Trophoblast cell (in vitro differentiated cells and primary cell): ENCODE results near the gene JADE2.

ENCODE experiments used
- DNase-seq, 2 donors: peaks; one replicate each; pipeline ENCODE4 v3.0.0-alpha.2; 2016
- H2AFZ ChIP-seq: 2 replicates; pipeline ENCODE4 v1.6.1; 2013; ENCODE audit warnings: low read length, moderate library complexity, mild to moderate bottlenecking; ENCODE audit not compliant: insufficient read depth, poor library complexity
- H2AK5ac ChIP-seq: 2 replicates; pipeline ENCODE4 v1.6.1; 2013; ENCODE audit warnings: mild to moderate bottlenecking, low read length
- H2BK120ac ChIP-seq: 2 replicates; pipeline ENCODE4 v1.6.1; 2013; ENCODE audit warnings: low read length, mild to moderate bottlenecking, moderate library complexity; ENCODE audit not compliant: insufficient read depth, poor library complexity
- H2BK12ac ChIP-seq: 2 replicates; pipeline ENCODE4 v1.6.1; 2013; ENCODE audit warnings: mild to moderate bottlenecking, low read length, moderate library complexity
- H2BK5ac ChIP-seq: 2 replicates; pipeline ENCODE4 v1.6.1; 2013; ENCODE audit warnings: low read length, low read depth, moderate library complexity, mild to moderate bottlenecking; ENCODE audit not compliant: poor library complexity
- H3K14ac ChIP-seq: 2 replicates; pipeline ENCODE4 v1.6.1; 2013; ENCODE audit warnings: mild to moderate bottlenecking, low read length
- H3K18ac ChIP-seq: 2 replicates; pipeline ENCODE4 v1.6.1; 2013; ENCODE audit warnings: mild to moderate bottlenecking, low read length
- H3K23ac ChIP-seq: 2 replicates; pipeline ENCODE4 v1.6.1; 2013; ENCODE audit warnings: low read length
- H3K27ac ChIP-seq: 2 replicates; pipeline ENCODE4 v1.5.1; 2013; ENCODE audit warnings: low read depth, mild to moderate bottlenecking, inconsistent platforms, low read length, moderate library complexity
- H3K27me3 ChIP-seq: 2 replicates; pipeline ENCODE4 v1.6.1; 2013; ENCODE audit warnings: inconsistent platforms, mild to moderate bottlenecking, low read length, moderate library complexity; ENCODE audit not compliant: insufficient read depth
- H3K36me3 ChIP-seq, 2 experiments: 1 replicate in 1 of 2; 2 replicates in 1 of 2; pipeline ENCODE4 v1.6.1; 2013; ENCODE audit warnings: low read length in 2 of 2, mild to moderate bottlenecking in 2 of 2, moderate library complexity in 1 of 2; ENCODE audit not compliant: insufficient read depth in 2 of 2, control insufficient read depth in 1 of 2
- H3K4ac ChIP-seq: 2 replicates; pipeline ENCODE4 v1.6.1; 2013; ENCODE audit warnings: low read depth, mild to moderate bottlenecking, low read length, moderate library complexity
- H3K4me1 ChIP-seq, 2 experiments: 1 replicate in 1 of 2; 2 replicates in 1 of 2; pipeline ENCODE4 v1.6.1; 2013; ENCODE audit warnings: low read length in 2 of 2, mild to moderate bottlenecking in 2 of 2, moderate library complexity in 1 of 2; ENCODE audit not compliant: insufficient read depth in 2 of 2, control insufficient read depth in 1 of 2
- H3K4me2 ChIP-seq: 2 replicates; pipeline ENCODE4 v1.6.1; 2013; ENCODE audit warnings: inconsistent platforms, mild to moderate bottlenecking, low read length, moderate library complexity
- H3K4me3 ChIP-seq: 2 replicates; pipeline ENCODE4 v1.5.1; 2013; ENCODE audit warnings: mild to moderate bottlenecking, low read depth, low read length, inconsistent platforms
- H3K79me1 ChIP-seq: one replicate; pipeline ENCODE4 v1.6.1; 2013; ENCODE audit warnings: low read length
- H3K79me2 ChIP-seq: 2 replicates; pipeline ENCODE4 v1.6.1; 2013; ENCODE audit warnings: low read length, mild to moderate bottlenecking; ENCODE audit not compliant: control insufficient read depth, insufficient read depth, poor library complexity
- H3K9ac ChIP-seq: 2 replicates; pipeline ENCODE4 v1.6.1; 2013; ENCODE audit warnings: mild to moderate bottlenecking, low read length
- H3K9me3 ChIP-seq: 2 replicates; pipeline ENCODE4 v1.6.1; 2013; ENCODE audit warnings: low read depth, mild to moderate bottlenecking, control low read depth, inconsistent platforms, low read length; ENCODE audit not compliant: insufficient read depth
- H4K12ac ChIP-seq: 2 replicates; pipeline ENCODE4 v1.6.1; 2013; ENCODE audit warnings: low read depth, mild to moderate bottlenecking, low read length, moderate library complexity
- H4K8ac ChIP-seq: 2 replicates; pipeline ENCODE4 v1.6.1; 2013; ENCODE audit warnings: low read depth, mild to moderate bottlenecking, low read length, moderate library complexity
- H4K91ac ChIP-seq: one replicate; pipeline ENCODE4 v1.6.1; 2013; ENCODE audit warnings: low read depth, mild to moderate bottlenecking, low read length, moderate library complexity
- WGBS: extraction: QIAGEN DNeasy Blood & Tissue Kit; methylation state at CpG from one replicate; pipeline ENCODE4 v1.1.7; 2013; ENCODE audit warnings: missing lambda C conversion rate; ENCODE audit not compliant: insufficient read length, insufficient coverage; ENCODE audit errors: extremely low coverage; 5-methylcytosine and 5-hydroxymethylcytosine counted together

The JADE2 gene

GRCh38 chr5:134510970-134511795 is 14.3 kb upstream of the JADE2 start:
- no peaks in the 10 kb centered on the region for H3K27me3 ChIP-seq
- H3K9ac ChIP-seq = no peak overlapping the region
- peaks cover 37% of the 10 kb centered on the region for H3K79me1 ChIP-seq
- peak overlapping the region; percentile 17 for H2AFZ ChIP-seq
- H3K36me3 ChIP-seq = no peaks in the 10 kb centered on the region
- DNase-seq = peak; percentile 85 to 93
- H3K4me2 ChIP-seq = peak overlapping the region; percentile 41
- peak overlapping the region; percentile 81 for H3K14ac ChIP-seq
- no CpG with 5 or more reads among the region's 9 CpGs for WGBS
- H3K23ac ChIP-seq = no peak overlapping the region
- H3K9me3 ChIP-seq = no peaks in the 10 kb centered on the region
- H4K91ac ChIP-seq = peak overlapping the region; percentile 80
- H4K8ac ChIP-seq = peak overlapping the region; percentile 78
- H4K12ac ChIP-seq = peak overlapping the region; percentile 25
- peak overlapping the region; percentile 91 for H2BK5ac ChIP-seq
- H2AK5ac ChIP-seq = peak overlapping the region; percentile 87
- H3K4me3 ChIP-seq = no peak overlapping the region
- H2BK120ac ChIP-seq = peak overlapping the region; percentile 94
- peak overlapping the region; percentile 70 for H3K18ac ChIP-seq
- H3K27ac ChIP-seq = peak overlapping the region; percentile 83
- H3K4ac ChIP-seq = peak overlapping the region; percentile 21
- peak overlapping the region; percentile 73 for H2BK12ac ChIP-seq
- peaks cover 42 to 50% of the 10 kb centered on the region in 2 experiments for H3K4me1 ChIP-seq
- H3K79me2 ChIP-seq = peaks cover 3% of the 10 kb centered on the region

GRCh38 chr5:134511796-134512660 is 13.4 kb upstream of the JADE2 start:
- H4K91ac ChIP-seq = peak overlapping the region; percentile 80

GRCh38 chr5:134512661-134512999 is 12.8 kb upstream of the JADE2 start:
- Histone ChIP-seq H3K23ac (no peak overlapping the region), H2AFZ (no peak overlapping the region), H4K91ac (peak overlapping the region; percentile 80), H3K4me2 (no peak overlapping the region), H3K79me1 (peaks cover 28% of the 10 kb centered on the region), H3K9me3 (no peaks in the 10 kb centered on the region), H2BK5ac (peak overlapping the region; percentile 1), H2AK5ac (peak overlapping the region; percentile 92), H3K14ac (peak overlapping the region; percentile 0), H2BK120ac (peak overlapping the region; percentile 75), H3K4me3 (no peak overlapping the region), H3K9ac (no peak overlapping the region), H2BK12ac (peak overlapping the region; percentile 61), H3K27me3 (no peaks in the 10 kb centered on the region), H4K8ac (peak overlapping the region; percentile 10), H3K4ac (no peak overlapping the region), H3K18ac (peak overlapping the region; percentile 0), H3K36me3 (no peaks in the 10 kb centered on the region), H4K12ac (no peak overlapping the region), H3K79me2 (peaks cover 3% of the 10 kb centered on the region), H3K4me1 (peaks cover 32 to 41% of the 10 kb centered on the region in 2 experiments), H3K27ac (peak overlapping the region; percentile 83)
- WGBS = no CpG with 5 or more reads among the region's 5 CpGs
- DNase-seq = peak; percentile 50 to 84

More at GRCh38 chr5:134511796-134512660, 13.4 kb upstream of the JADE2 start:
- Histone ChIP-seq H2BK12ac (peak overlapping the region; percentile 73), H3K4me1 (peaks cover 33 to 42% of the 10 kb centered on the region in 2 experiments), H3K9ac (no peak overlapping the region), H3K9me3 (no peaks in the 10 kb centered on the region), H2BK120ac (peak overlapping the region; percentile 94), H3K14ac (peak overlapping the region; percentile 81), H3K4me3 (no peak overlapping the region), H3K79me1 (peaks cover 28% of the 10 kb centered on the region), H2AK5ac (peak overlapping the region; percentile 92), H3K36me3 (no peaks in the 10 kb centered on the region), H3K79me2 (peaks cover 3% of the 10 kb centered on the region), H3K4ac (peak overlapping the region; percentile 21), H2AFZ (peak overlapping the region; percentile 17), H4K8ac (peak overlapping the region; percentile 78), H3K23ac (no peak overlapping the region), H3K27me3 (no peaks in the 10 kb centered on the region), H3K27ac (peak overlapping the region; percentile 83), H3K18ac (peak overlapping the region; percentile 70), H4K12ac (peak overlapping the region; percentile 45), H2BK5ac (peak overlapping the region; percentile 91), H3K4me2 (peak overlapping the region; percentile 8)
- peak; percentile 87 to 88 for DNase-seq
- WGBS = no CpG with 5 or more reads among the region's 7 CpGs

GRCh38 chr5:134515801-134516200 is 9.7 kb upstream of the JADE2 start:
- no peak overlapping the region for H3K27ac ChIP-seq
- no peaks in the 10 kb centered on the region for H3K9me3 ChIP-seq
- no peaks in the 10 kb centered on the region for H3K36me3 ChIP-seq
- no peak overlapping the region for H3K23ac ChIP-seq
- no peak overlapping the region for H2AK5ac ChIP-seq
- no peak overlapping the region for H2AFZ ChIP-seq
- H3K79me1 ChIP-seq = peaks cover 16% of the 10 kb centered on the region
- peaks cover 3% of the 10 kb centered on the region for H3K79me2 ChIP-seq
- no peak overlapping the region for H2BK5ac ChIP-seq
- no peaks in the 10 kb centered on the region for H3K27me3 ChIP-seq
- no peak for DNase-seq
- no peak overlapping the region for H4K12ac ChIP-seq
- no peak overlapping the region for H2BK12ac ChIP-seq
- no peak overlapping the region for H3K4me2 ChIP-seq
- H4K8ac ChIP-seq = no peak overlapping the region
- no peak overlapping the region for H4K91ac ChIP-seq
- H3K4ac ChIP-seq = no peak overlapping the region
- no peak overlapping the region for H3K18ac ChIP-seq
- H3K9ac ChIP-seq = no peak overlapping the region
- no peak overlapping the region for H3K14ac ChIP-seq
- no peak overlapping the region for H3K4me3 ChIP-seq
- no CpG with 5 or more reads among the region's 5 CpGs for WGBS
- peaks cover 19 to 23% of the 10 kb centered on the region in 2 experiments for H3K4me1 ChIP-seq
- H2BK120ac ChIP-seq = no peak overlapping the region
